Measurements from ENCODE around the gene PDSS1. TPM values are rescaled to one million over a fixed set of nuclear protein-coding genes. Genes with fewer than 3 reads are reported as not detected.
"Not testable (repeated sequence)": the region's sequence is repeated elsewhere in the genome, so short reads cannot be mapped to it uniquely, and the experiment has no call there.

Gene PDSS1
- total and polyA plus RNA-seq, 7 donors, result 2.4 to 31.7 (median 4.7) TPM

- H3K9me3 ChIP-seq, result no peaks in the 10 kb centered on the region
- H3K27me3 ChIP-seq, result peaks cover 0 to 18% (median 0%) of the 10 kb centered on the region in 3 donors
- intact Hi-C loops (cut with DNase I), result no loop called here
- H3K4me3 ChIP-seq, result no peak overlapping the region
- H3K27ac ChIP-seq, result no peak overlapping the region
- WGBS, 2 donors, result 74 to 89% methylated on average over 4 of the region's 4 CpGs
- H3K36me3 ChIP-seq, result no peaks in the 10 kb centered on the region
- DNase-seq, result no peak
- no peaks in the 10 kb centered on the region for H3K4me1 ChIP-seq
- TF ChIP-seq POLR2AphosphoS5 (IDR thresholded peaks at IDR 0.05) (no peak), CTCF (IDR thresholded peaks at IDR 0.05) (no peak), EP300 (IDR thresholded peaks at IDR 0.05) (no peak), POLR2A (IDR thresholded peaks at IDR 0.05) (no peak)
Measured at GRCh38 chr10:26689399-26689798, 8.1 kb upstream of the PDSS1 start.

- intact Hi-C loops (cut with DNase I), result no loop called here
- TF ChIP-seq POLR2A (IDR thresholded peaks at IDR 0.05) (no peak), CTCF (IDR thresholded peaks at IDR 0.05) (no peak), EP300 (IDR thresholded peaks at IDR 0.05) (no peak), POLR2AphosphoS5 (IDR thresholded peaks at IDR 0.05) (no peak)
- 69 to 77% methylated on average over 6 of the region's 6 CpGs for WGBS, 2 donors
- no peak overlapping the region for H3K27ac ChIP-seq
- H3K4me3 ChIP-seq, result no peak overlapping the region
- peaks cover 0 to 18% (median 0%) of the 10 kb centered on the region in 3 donors for H3K27me3 ChIP-seq
- no peak for DNase-seq
- H3K36me3 ChIP-seq, result no peaks in the 10 kb centered on the region
- H3K9me3 ChIP-seq, result no peaks in the 10 kb centered on the region
- no peaks in the 10 kb centered on the region for H3K4me1 ChIP-seq
Measured at GRCh38 chr10:26690731-26691475, 6.6 kb upstream of the PDSS1 start.

- H3K4me3 ChIP-seq; H3K9me3 ChIP-seq; DNase-seq; H3K36me3 ChIP-seq; intact Hi-C loops (cut with DNase I); H3K27ac ChIP-seq: not testable (repeated sequence)
- peaks cover 0 to 17% (median 9%) of the 10 kb centered on the region in 4 donors for H3K4me1 ChIP-seq
- peaks cover 0 to 13% (median 0%) of the 10 kb centered on the region in 3 donors for H3K27me3 ChIP-seq
- WGBS, 2 donors, result 89 to 91% methylated on average over 4 of the region's 4 CpGs
Measured at GRCh38 chr10:26694536-26694935, 3.0 kb upstream of the PDSS1 start.

- Histone ChIP-seq H3K36me3 (no peaks in the 10 kb centered on the region), H3K4me1 (peaks cover 0 to 17% (median 9%) of the 10 kb centered on the region in 4 donors), H3K27me3 (peaks cover 0 to 4% (median 0%) of the 10 kb centered on the region in 3 donors), H3K4me3 (peak overlapping the region; percentile 89 to 97 (median 94)), H3K27ac (peak overlapping the region; percentile 85 to 90 (median 89)), H3K9me3 (no peaks in the 10 kb centered on the region)
- no peak for DNase-seq
- TF ChIP-seq POLR2AphosphoS5 (IDR thresholded peaks at IDR 0.05), result no peak
- no peak for TF ChIP-seq EP300 (IDR thresholded peaks at IDR 0.05)
- intact Hi-C loops (cut with DNase I), result no loop called here
- 19 to 22% methylated on average over 11 of the region's 11 CpGs for WGBS, 2 donors
Measured at GRCh38 chr10:26696786-26697162, 727 bp upstream of the PDSS1 start.

GRCh38 chr10:26697922-26698608, 564 bp downstream of the PDSS1 start:
- 1 to 3% methylated on average over 42 of the region's 42 CpGs for WGBS, 2 donors
- TF ChIP-seq POLR2AphosphoS5 (IDR thresholded peaks at IDR 0.05) (no peak), EP300 (IDR thresholded peaks at IDR 0.05) (no peak), CTCF (IDR thresholded peaks at IDR 0.05) (no peak), POLR2A (IDR thresholded peaks at IDR 0.05) (no peak)
- Histone ChIP-seq H3K27ac (peak overlapping the region; percentile 85 to 90 (median 89)), H3K36me3 (no peaks in the 10 kb centered on the region), H3K27me3 (peaks cover 0 to 4% (median 0%) of the 10 kb centered on the region in 3 donors), H3K9me3 (no peaks in the 10 kb centered on the region), H3K4me1 (peaks cover 0 to 17% (median 9%) of the 10 kb centered on the region in 4 donors), H3K4me3 (peak overlapping the region; percentile 89 to 97 (median 94))
- no peak for DNase-seq
- intact Hi-C loops (cut with DNase I), result no loop called here
